IPS-11a (cell line): ENCODE measurements around the gene AGPAT3.

ENCODE experiments used
- H3K4me3 ChIP-seq: one replicate; pipeline ENCODE4 v1.5.1; 2013; ENCODE audit warnings: low read depth, low read length, control low read depth

Gene AGPAT3

DNA sequence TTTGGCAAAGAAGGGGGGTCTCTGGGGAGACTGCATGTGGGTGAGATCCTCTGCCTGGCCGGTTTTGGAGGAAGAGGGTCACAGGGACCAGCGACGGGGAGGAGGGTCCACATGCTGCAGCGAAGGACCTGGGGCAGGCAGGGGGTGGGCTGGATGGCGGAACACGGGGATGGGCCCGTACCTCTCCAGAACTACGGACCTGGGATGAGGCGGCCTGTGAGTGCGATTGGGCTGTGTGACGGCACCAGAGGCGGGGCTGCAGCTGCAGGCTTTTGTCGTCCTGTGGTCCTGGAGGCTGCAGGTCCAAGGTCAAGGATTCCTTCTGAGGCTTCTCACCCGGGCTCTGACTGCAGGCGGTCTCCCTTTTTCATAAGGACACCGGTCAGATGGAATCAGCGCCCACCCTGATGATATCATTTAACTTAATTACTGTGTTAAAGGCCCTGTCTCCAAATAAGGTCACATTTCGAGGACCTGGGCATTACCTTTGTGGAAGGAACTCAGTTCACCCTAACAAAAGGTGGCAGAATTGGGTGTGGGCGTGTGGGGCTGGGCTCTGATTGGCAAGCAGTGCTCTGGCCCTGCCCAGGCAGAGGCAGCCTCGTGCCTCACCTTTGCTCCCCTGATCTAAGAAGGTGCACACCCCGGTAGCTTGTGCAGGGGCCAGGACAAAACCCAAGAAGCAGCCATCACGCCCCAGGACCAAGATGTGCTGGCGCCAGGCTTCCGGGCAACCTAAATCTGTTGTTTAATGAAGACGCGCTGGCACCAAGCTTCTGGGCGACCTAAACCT is 87.1 kb downstream of the AGPAT3 start:
- no peak overlapping the region for H3K4me3 ChIP-seq

DNA sequence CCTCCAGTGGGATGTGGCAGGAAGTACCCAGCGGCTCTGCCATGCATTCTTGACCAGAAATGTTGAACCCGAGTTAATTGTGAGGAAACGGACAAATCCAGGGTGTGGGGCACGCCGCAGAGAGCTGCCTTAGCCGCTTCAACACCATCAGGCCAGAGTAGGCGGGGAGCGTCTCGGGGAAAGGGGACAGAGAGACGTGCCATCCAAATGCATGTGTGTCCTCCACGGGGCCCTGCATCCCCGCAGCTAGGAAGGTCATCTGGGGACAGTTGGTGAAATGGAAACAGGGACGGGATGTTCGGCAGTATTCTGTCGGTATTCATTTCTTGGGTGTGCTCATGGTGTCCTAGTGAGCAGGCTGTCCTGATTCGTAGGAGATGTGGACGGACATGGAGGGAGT is 88.0 kb downstream of the AGPAT3 start:
- H3K4me3 ChIP-seq = no peak overlapping the region

DNA sequence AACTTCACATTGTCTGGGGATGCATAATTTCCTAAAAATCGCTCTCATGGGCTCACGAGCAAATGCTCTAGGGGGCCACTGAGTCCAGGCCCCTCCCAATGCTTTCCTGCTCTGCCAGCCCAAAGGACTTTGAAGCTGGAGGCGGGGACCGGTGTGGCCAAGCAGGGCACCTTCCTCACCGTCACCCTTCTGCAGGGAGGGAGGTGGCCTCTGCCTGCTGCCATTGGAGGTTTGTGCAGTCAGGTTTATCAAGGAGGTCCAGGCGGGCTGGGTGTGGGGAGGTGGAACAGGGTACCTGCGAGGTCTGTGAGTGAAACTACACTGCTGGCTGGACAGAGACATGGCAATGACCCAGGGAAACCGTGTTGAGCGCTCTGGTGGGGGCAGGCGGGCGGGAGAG is 89.0 kb downstream of the AGPAT3 start:
- no peak overlapping the region for H3K4me3 ChIP-seq

DNA sequence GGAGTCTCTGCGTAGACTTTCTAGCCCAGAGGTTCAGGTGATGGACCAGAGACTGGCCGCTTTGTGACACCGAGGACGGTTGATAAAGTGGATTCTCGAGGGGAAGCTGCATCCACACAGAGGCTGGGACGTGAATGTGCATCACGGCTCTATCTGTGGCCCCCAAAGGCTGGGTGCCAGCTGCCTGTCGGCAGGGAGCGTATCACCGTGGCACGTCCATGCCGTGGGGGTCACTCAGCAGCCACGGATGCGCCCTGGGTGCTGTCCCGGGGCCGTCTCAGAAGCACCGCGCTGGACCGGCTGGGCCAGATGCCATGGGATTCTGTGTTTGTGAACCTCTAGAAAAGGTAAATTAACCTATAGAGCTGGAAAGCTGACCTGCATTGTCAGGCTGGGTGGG is 89.9 kb downstream of the AGPAT3 start:
- no peak overlapping the region for H3K4me3 ChIP-seq

DNA sequence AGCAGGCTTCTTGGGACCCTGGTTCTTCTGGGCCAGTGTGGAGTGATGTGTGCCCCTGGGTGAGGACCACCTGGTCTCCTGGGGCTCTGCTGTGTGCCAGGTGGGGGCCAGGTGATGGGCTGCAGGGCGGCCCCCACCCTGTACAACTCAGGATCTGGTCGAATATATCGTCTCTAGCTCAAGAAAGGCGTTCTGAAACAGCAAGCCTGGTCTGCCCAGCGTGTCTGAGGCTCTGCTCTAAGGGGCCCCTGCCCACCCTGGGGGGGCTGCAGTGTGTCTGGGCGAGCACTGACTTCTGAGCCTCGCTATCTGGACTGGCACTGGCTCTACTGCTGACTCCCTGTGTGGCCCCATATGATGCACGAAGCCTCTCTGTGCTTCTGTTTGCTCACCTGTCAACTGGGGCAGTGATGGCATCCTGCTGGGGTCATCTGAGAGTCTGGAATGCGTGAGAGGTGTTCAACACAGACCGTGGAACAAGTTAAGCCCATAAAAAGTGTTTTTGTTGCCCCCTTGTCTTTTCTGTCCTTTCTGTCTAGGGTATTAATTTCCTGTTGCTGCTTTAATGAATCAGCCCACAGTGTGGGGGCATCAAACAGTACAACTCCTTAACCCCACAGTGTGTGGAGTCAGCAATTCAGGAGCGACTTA is 91.1 kb downstream of the AGPAT3 start:
- no peak overlapping the region for H3K4me3 ChIP-seq

DNA sequence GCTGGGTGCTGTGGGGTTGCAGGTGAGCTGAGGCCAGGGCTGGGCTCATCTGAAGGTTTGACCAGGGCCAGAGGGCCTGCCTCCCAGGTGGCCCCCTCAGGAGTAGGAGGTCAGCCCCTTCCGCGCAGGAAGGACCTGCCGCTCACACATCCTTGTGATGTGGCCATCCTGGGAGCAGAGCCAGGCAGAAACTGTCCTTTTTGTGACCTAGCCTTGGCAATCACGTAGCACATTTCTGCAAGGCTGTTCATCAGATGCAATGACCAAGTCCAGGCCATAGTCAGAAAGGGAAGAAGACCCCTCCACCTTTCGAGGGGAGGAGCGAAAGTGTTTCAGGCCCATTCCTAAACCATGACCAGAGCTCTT is 91.6 kb downstream of the AGPAT3 start:
- no peak overlapping the region for H3K4me3 ChIP-seq

DNA sequence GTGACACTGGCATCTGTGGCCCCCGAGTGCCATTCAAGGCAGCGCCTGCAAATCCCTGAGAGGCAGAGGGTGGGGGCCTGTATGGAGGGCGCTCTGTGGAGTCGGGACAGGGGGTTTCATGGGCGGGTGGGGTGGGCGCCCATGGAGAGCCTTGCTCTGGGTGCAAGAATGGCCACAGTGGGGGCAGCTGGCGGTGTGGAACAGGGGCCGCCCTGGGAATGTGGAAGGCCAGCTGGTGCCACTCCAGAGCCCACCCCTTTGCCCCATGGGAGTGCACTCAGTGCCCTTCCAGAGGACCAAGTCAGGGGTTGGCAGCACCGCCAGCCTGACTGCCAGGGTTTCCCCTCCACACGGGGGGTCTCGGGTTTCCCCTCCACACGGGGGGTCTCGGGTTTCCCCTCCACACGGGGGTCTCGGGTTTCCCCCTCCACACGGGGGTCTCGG is 92.1 kb downstream of the AGPAT3 start:
- H3K4me3 ChIP-seq = no peak overlapping the region

DNA sequence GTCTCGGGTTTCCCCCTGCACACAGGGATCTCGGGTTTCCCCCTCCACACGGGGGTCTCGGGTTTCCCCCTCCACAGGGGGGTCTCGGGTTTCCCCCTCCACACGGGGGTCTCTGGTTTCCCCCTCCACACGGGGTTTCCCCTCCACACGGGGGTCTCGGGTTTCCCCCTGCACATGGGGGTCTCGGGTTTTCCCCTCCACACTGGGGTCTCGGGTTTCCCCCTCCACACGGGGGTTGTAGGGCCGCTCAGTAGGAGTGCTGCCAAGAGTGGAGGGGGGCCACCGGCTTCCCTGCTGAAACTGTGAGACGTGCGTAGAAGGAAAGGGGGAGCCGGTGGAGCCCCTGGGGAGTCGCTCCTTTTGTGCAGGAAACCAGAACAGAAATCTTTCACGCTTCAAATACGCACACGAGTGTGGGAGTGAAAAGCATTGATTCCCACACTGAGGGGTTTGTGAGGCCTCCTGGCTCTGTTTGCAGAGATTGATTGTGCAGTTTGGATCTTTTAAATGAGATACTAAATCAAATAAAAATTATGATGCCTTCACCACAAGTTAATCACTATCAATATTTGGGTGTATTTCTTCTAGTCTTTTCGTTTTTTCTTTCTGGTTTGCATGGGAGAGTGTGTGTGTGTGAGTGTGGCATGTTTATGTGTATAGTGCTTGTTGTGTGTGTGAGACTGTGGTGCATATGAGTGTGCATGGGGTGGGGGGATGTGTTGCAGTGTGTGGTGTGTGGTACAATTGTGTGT is 92.8 kb downstream of the AGPAT3 start:
- H3K4me3 ChIP-seq = no peak overlapping the region

DNA sequence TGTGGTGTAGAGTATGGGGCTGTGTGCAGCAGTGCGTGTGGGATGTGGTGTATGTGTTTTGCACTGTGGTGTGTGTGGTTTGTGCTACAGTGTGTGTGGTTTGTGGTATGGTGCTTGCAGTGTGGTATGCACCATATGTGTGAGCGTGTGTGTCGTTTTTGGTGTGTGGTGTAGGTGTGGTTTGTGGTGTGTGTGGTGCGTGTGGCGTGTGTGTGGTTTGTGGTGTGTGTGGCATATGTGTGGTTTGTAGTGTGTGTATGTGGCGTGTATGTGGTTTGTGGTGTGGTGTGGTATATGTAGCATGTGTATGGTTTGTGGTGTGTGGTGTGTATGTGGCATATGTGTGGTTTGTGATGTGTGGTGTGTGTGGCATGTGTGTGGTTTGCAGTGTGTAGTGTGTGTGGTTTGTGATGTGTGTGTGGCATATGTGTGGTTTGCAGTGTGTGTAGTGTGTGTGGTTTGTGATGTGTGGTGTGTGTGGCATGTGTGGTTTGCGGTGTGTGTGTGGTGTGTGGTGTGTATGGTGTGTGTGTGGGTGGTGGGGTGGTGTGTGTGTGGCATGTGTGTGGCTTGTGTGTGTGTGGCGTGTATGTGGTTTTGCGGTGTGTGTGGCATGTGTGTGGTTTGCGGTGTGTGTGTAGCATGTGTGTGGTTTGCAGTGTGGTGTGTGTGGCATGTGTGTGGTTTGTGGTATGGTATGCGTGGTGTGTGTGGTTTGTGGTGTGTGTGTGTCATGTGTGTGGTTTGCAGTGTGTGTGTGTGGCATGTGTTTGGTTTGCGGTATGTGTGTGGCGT is 93.5 kb downstream of the AGPAT3 start:
- no peak overlapping the region for H3K4me3 ChIP-seq

DNA sequence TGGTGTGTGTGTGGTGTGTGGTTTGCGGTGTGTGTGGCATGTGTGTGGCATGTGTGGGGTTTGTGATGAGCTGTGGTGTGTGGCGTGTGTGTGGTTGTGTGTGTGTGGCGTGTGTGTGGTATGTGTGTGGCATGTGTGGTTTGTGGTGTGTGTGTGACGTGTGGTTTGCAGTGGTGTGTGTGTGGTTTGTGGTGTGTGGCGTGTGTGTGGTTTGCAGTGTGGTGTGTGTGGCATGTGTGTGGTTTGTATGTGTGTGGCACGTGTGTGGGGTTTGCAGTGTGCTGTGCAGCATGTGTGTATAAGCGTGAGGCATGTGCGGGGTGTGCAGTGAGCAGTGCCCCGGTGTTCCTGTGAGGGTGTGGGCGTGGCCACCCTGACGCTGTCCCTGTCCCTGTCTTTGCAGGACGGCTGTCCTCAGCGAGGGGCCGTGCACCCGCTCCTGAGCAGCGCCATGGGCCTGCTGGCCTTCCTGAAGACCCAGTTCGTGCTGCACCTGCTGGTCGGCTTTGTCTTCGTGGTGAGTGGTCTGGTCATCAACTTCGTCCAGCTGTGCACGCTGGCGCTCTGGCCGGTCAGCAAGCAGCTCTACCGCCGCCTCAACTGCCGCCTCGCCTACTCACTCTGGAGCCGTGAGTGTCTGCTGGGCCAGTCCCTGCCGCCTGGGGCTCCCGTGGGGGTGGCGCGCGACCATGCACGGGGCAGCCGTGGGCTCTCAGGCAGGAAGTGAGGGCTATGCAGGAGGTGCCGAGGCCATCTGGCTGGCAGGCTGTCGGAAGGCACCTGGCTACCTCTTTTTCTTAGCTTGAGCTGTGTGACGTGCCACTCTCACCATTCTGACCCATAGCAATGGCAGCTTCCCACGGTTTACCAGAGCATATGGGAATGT is 94.5 kb downstream of the AGPAT3 start:
- no peak overlapping the region for H3K4me3 ChIP-seq

DNA sequence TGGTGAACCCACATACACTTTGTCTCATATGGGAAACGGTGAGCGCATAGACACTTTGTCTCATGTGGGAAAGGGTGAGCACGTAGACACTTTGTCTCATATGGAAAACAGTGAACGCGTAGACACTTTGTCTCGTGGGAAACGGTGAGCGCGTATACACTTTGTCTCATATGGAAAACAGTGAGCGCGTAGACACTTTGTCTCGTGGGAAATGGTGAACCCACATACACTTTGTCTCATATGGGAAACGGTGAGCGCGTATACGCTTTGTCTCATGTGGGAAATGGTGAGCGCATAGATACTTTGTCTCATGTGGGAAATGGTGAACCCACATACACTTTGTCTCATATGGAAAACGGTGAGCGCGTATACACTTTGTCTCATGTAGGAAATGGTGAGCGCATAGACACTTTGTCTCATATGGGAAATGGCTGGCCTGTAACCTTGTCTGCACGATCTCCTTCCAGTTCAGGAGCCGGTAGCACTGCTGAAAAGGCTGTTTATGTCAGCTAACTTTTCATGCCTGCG is 96.4 kb downstream of the AGPAT3 start:
- H3K4me3 ChIP-seq = no peak overlapping the region

DNA sequence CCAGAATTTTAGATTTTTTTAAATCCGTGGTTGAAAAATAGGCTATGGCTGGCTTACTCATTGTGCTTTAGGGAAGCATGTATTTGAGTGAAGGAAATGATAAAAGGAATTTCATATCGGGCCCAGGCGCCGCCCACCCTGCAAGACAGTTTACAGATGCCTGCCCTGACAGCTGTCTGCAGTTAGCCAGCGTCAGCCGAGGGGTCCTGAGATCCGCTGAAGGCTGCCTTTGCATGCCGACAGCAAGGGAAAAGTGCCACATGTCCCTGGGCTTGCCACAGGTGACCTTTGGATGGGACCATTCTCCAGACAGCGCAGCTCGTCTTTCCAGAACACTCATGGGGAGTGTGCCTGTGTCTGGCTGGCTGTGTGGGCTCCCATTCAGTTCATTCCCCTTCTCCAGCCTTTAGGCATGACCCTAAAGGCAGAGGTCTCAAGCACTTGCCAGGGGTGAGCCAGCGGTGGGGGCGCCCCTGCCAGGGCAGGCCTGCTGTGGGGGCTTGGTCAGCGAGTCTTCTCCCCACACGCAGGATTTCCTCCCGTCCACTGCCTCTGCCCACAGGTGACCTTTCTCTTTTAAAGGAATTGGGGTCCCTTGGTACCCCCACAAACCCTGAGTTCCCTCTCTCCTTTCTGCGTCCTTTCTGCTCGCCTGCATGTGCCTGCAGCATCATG is 101.0 kb downstream of the AGPAT3 start:
- H3K4me3 ChIP-seq = no peak overlapping the region

DNA sequence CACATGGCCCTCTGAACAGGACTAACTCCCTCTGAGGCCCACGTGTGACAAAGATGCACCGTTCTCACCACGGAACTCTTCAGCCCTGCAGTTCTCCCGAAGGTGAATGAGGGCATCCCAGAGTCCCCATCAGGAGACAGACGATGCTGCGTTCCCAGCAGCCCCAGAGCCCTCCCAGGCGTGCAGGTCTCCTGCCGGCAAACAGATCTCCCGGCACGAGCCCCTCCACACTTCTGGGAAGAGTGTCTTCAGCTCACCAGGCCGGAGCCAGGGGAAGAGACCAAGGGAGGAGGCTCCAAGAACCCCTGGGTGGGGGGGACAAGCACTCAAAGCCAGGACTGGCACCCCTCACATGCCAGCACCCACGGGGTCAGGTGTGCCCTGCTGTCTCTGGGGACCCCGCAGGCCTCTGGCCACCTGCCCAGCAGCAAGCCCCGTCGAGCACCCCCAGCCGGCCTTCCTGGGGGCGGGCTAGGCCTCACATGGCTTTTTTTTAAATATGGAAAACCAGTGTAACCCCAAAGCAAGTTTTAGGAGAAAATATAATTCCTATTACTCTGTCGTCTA is 102.0 kb downstream of the AGPAT3 start:
- no peak overlapping the region for H3K4me3 ChIP-seq

DNA sequence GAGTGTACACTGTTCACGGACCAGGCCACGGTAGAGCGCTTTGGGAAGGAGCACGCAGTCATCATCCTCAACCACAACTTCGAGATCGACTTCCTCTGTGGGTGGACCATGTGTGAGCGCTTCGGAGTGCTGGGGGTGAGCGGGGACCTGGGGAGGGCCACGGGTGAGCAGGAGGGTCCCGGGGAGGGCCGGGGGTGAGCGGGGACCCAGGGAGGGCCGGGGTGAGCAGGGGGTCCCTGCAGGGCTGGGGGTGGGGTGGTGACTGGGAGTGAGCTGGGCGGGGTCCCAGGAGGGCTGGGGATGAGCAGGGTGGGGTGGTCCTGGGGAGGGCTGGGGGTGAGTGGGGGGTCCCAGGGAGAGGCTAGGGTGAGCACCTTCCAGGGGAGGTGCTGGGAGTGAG is 103.0 kb downstream of the AGPAT3 start:
- H3K4me3 ChIP-seq = no peak overlapping the region

DNA sequence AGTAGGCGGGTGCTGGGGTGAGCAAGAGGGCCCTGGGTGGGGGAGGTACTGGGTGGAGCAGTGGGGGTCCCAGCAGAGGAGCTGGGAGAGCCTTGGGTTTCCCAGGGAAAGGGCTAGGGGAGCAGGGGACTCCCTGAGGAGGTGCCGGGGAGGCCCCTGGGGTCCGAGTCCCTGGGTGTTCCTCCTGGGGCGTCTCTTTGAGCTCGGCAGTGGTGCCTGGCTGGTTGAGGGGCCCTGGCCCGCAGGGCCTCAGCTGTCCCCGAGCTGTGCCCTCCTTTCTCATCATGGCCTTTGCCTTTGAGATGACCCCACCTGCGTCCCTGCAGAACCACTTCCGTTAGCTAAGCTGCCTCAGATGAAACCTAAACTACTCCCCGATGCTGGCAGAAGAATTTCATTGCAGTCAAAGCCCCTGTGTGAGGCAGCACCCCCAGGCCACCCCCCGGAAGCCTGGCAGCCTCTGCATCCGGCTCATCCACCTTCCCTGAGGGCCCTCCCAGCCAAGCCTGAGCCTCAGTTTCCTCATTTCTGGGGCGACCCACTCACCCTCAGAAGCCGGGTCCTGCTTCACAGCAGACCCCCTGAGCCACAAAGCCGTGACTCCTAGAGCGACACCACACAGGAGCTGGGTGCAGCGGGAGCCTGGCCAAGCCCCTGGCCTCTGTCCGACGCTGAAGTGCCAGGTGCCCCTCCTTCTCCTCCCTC is 103.5 kb downstream of the AGPAT3 start:
- no peak overlapping the region for H3K4me3 ChIP-seq

DNA sequence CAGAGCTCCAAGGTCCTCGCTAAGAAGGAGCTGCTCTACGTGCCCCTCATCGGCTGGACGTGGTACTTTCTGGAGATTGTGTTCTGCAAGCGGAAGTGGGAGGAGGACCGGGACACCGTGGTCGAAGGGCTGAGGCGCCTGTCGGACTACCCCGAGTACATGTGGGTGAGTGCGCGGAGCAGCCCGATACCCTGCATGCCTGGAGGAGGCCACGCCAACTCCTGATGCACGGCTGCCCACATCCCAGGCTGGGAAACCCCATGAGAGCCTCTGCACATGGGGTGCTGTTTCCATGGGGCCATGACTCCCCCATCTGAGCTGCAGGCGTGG is 104.1 kb downstream of the AGPAT3 start:
- H3K4me3 ChIP-seq = no peak overlapping the region

DNA sequence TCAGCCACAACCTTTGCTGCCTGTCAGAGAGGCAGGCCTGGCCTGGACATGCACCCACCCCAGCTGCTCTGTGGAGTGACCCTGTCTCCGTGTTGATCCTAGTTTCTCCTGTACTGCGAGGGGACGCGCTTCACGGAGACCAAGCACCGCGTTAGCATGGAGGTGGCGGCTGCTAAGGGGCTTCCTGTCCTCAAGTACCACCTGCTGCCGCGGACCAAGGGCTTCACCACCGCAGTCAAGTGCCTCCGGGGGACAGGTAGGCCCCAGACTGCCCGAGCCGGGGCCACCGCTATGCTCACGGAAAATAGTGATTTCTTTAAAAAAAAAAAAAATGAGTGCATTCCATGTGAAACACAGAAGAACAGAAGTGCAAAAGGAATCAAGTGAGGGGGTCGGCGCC is 105.5 kb downstream of the AGPAT3 start:
- no peak overlapping the region for H3K4me3 ChIP-seq

DNA sequence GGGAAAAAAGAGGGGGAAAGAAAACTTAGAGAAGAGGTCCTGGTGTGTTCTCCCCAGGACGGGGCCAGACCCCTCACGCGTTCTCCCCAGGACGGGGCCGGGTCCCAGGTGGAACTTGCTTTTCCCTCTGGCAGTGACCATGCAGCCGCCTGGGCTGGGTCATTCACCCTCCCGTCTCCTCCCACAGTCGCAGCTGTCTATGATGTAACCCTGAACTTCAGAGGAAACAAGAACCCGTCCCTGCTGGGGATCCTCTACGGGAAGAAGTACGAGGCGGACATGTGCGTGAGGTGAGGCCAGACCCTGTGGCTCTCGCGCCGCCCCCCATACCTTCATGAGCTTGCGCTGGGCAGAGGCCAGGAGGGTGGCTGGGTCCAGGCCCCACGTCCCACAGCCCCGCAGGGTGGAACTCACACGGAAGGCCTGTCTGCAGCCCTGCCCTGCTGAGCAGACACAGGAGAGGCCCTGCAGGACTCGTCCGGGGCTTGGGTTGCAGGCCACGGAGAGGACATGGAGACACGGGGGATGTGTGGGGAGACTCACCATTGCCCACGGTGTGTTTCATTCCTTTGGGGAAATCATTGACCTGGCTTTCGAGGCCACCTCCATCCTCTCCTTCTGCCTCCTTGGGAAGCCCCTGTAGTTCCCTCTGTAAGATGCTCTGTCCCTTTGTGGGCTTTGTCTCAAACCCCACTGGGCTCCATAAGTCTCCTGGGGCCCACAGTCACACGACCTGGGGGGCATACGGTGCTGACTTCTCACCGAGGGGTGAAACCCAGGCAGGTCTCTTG is 106.4 kb downstream of the AGPAT3 start:
- no peak overlapping the region for H3K4me3 ChIP-seq
